K562 (cell line): ENCODE results near the gene SDF4. TPM values are rescaled to one million over a fixed set of nuclear protein-coding genes. Genes with fewer than 3 reads are reported as not detected.

Source experiments
- AFF1 ChIP-seq, 2 experiments: fragments of 450-650 bp; IDR thresholded peaks; 2 replicates each; pipeline ENCODE4 v1.6.1; 2018; ENCODE audit warnings: mild to moderate bottlenecking in 2 of 2, low read depth in 1 of 2; ENCODE audit not compliant: partially characterized antibody in 2 of 2
- CBFA2T2 ChIP-seq: fragments of 450-650 bp; conservative IDR thresholded peaks from 2 replicates; pipeline ENCODE4 v1.6.1; 2017; ENCODE audit warnings: mild to moderate bottlenecking
- CBX5 ChIP-seq: IDR thresholded peaks from 2 replicates; pipeline ENCODE4 v1.6.1; 2014; ENCODE audit warnings: low read depth, borderline replicate concordance
- CHD1 ChIP-seq: fragments of 200-600 bp; sonication (generic); IDR thresholded peaks from one replicate; pipeline ENCODE4 v1.6.1; 2012; ENCODE audit warnings: mild to moderate bottlenecking, moderate library complexity, low read length, inconsistent platforms
- EP400 ChIP-seq: fragments of 450-650 bp; IDR thresholded peaks from 2 replicates; pipeline ENCODE4 v1.6.1; 2017; ENCODE audit warnings: antibody characterized with exemption, mild to moderate bottlenecking, moderate library complexity
- HIVEP1 ChIP-seq: fragments of 250-450 bp; sonication (Bioruptor Pico); IDR thresholded peaks from 2 replicates; pipeline ENCODE4 v1.4.0; 2020; ENCODE audit warnings: mild to moderate bottlenecking
- ID3 ChIP-seq, 2 experiments: fragments of 250-450 bp in 1 of 2; fragments of 450-650 bp in 1 of 2; sonication (Bioruptor Pico) in 1 of 2; IDR thresholded peaks; 2 replicates each; pipeline versions ENCODE4 v1.6.1 to v1.8.0; 2016 to 2021; ENCODE audit warnings: mild to moderate bottlenecking in 2 of 2, moderate library complexity in 2 of 2, missing compliant biosample characterization in 1 of 2, missing genetic modification characterization in 1 of 2
- JUND ChIP-seq, 2 experiments: IDR thresholded peaks; 2 replicates in 1 of 2; 3 replicates in 1 of 2; pipeline ENCODE4 v1.6.1; 2011; ENCODE audit warnings: borderline replicate concordance in 2 of 2, low read depth in 2 of 2, low read length in 2 of 2, improper control_type of control experiment in 1 of 2, missing biosample characterization in 1 of 2, missing genetic modification characterization in 1 of 2, missing genetic modification reagents in 1 of 2
- MTA1 ChIP-seq: fragments of 450-650 bp; IDR thresholded peaks from 2 replicates; pipeline ENCODE4 v1.6.1; 2017; ENCODE audit warnings: borderline replicate concordance
- PHTF2 ChIP-seq: fragments of 250-450 bp; sonication (Bioruptor Pico); IDR thresholded peaks from 2 replicates; pipeline ENCODE4 v1.5.0; 2021; ENCODE audit warnings: mild to moderate bottlenecking
- POLR3G ChIP-seq: IDR thresholded peaks from 2 replicates; pipeline ENCODE4 v1.6.1; 2011; ENCODE audit not compliant: insufficient read length, insufficient replicate concordance; ENCODE audit errors: extremely low read depth
- RNF2 ChIP-seq: sonication (generic); IDR thresholded peaks from 2 replicates; pipeline ENCODE4 v1.6.1; 2016
- SNIP1 ChIP-seq: fragments of 450-650 bp; IDR thresholded peaks from 2 replicates; pipeline ENCODE4 v1.7.1; 2017; ENCODE audit warnings: low read depth, mild to moderate bottlenecking
- SREBF2 ChIP-seq: sonication (generic); formaldehyde crosslinking; IDR thresholded peaks from 2 replicates; pipeline ENCODE4 v1.4.0; 2020; ENCODE audit warnings: mild to moderate bottlenecking, missing genetic modification reagents
- STAT5A ChIP-seq: IDR thresholded peaks from 2 replicates; pipeline ENCODE4 v1.6.1; 2012; ENCODE audit warnings: low read length, inconsistent platforms, borderline replicate concordance
- TEAD1 ChIP-seq, 2 experiments: fragments of 450-650 bp in 1 of 2; sonication (generic) in 1 of 2; formaldehyde crosslinking; IDR thresholded peaks; 2 replicates each; pipeline versions ENCODE4 v1.4.0 to v1.8.0; 2020 to 2022; ENCODE audit warnings: mild to moderate bottlenecking in 2 of 2, missing genetic modification reagents in 1 of 2
- THAP12 ChIP-seq: fragments of 250-450 bp; sonication (Bioruptor Pico); IDR thresholded peaks from 2 replicates; pipeline ENCODE4 v1.9.0; 2021; ENCODE audit warnings: mild to moderate bottlenecking, inconsistent platforms
- ZBTB17 ChIP-seq: fragments of 450-650 bp; formaldehyde crosslinking; IDR thresholded peaks from 2 replicates; pipeline ENCODE4 v1.4.0; 2020; ENCODE audit warnings: mild to moderate bottlenecking
- ZNF274 ChIP-seq: IDR thresholded peaks from 2 replicates; pipeline ENCODE4 v1.6.1; 2011; ENCODE audit warnings: low read depth, mild to moderate bottlenecking, low read length, moderate library complexity, borderline replicate concordance
- ZNF384 ChIP-seq: IDR thresholded peaks from 2 replicates; pipeline ENCODE4 v1.6.1; 2012; ENCODE audit warnings: low read depth, low read length, improper control_type of control experiment
- ZNF584 ChIP-seq: fragments of 200-800 bp; sonication (Bioruptor generic); IDR thresholded peaks from 2 replicates; pipeline ENCODE4 v1.6.1; 2016; ENCODE audit warnings: low read depth, mild to moderate bottlenecking, missing genetic modification characterization, missing compliant biosample characterization
- polyA plus RNA-seq, 8 experiments: library from polyadenylated mRNA; depleted of rRNA in 4 of 8; stranded (reverse) in 5 of 8; unstranded in 3 of 8; fragments of >200 nt; fragmentation: Nextera tagmentation in 2 of 8; fragmentation: Illumina TruSeq in 1 of 8; extraction: Ambion mirVana in 2 of 8; extraction: Trizol in 1 of 8; gene quantifications; 2 replicates each; pipeline versions ENCODE4 v1.2.1 to v1.2.3, GENCODE V29; 2011 to 2014; ENCODE audit warnings: inconsistent platforms in 1 of 8, missing spikeins in 1 of 8
- total RNA-seq, 7 experiments: library from RNA; depleted of rRNA in 6 of 7; stranded (reverse); fragments of >200 nt in 6 of 7; fragmentation: Illumina TruSeq in 2 of 7; extraction: Trizol in 2 of 7; gene quantifications; 2 replicates each; pipeline versions ENCODE4 v1.2.1 to v1.2.3, GENCODE V29; 2011 to 2021; ENCODE audit warnings: low replicate concordance in 1 of 7

SDF4 gene
- total and polyA plus RNA-seq, 9 of the 15 experiments (the other 6 are each of a cell fraction or from before 2014, with no cell fraction given), result 0.35 to 160 (median 65.2) TPM

GRCh38 chr1:1273512-1274298, 41.9 kb upstream of the SDF4 start, which contains the start of gene UBE2J2 (continued):
- no peak for TF ChIP-seq POLR3G
- no peak for TF ChIP-seq CBX5
- no peak for TF ChIP-seq HIVEP1 (CRISPR knock-in tag)
- TF ChIP-seq EP400, result peak; percentile 54; the same call in 1 of the 2 replicates
- no peak for TF ChIP-seq SREBF2 (CRISPR knock-in tag)
- TF ChIP-seq AFF1 (IDR thresholded peaks at IDR 0.05; ENCODE audit: low read depth in 1 of 2, partially characterized antibody in 2 of 2), result peak in 1 of 2 experiments; percentile 62
- 0 out of 2 replicates have a peak, but pooled peaks have one; percentile 13 for TF ChIP-seq JUND (IDR thresholded peaks at IDR 0.05; ENCODE audit: borderline replicate concordance, low read depth, low read length)
- TF ChIP-seq JUND (tag; IDR thresholded peaks at IDR 0.05; ENCODE audit: borderline replicate concordance, low read depth, low read length), result no peak; the same call in 2 of the 3 replicates
- TF ChIP-seq ZNF274, result no peak
- no peak for TF ChIP-seq MTA1
- TF ChIP-seq RNF2, result no peak
- TF ChIP-seq PHTF2 (CRISPR knock-in tag), result no peak
- no peak for TF ChIP-seq ID3 (CRISPR knock-in tag; IDR thresholded peaks at IDR 0.05)
- TF ChIP-seq ID3 (tag; IDR thresholded peaks at IDR 0.05), result peak; percentile 73; the same call in 1 of the 2 replicates
- no peak for TF ChIP-seq CHD1
- peak; percentile 83 for TF ChIP-seq SNIP1
- TF ChIP-seq ZNF584 (CRISPR knock-in tag), result no peak
- no peak for TF ChIP-seq CBFA2T2
- no peak for TF ChIP-seq ZNF384
- peak; percentile 99 for TF ChIP-seq THAP12 (CRISPR knock-in tag)
- peak in 1 of 2 experiments; percentile 77; a peak in 3 of 4 replicates for TF ChIP-seq TEAD1 (CRISPR knock-in tag; IDR thresholded peaks at IDR 0.05)
- TF ChIP-seq ZBTB17 (CRISPR knock-in tag), result no peak
- TF ChIP-seq STAT5A, result no peak
